H9 (cell line): ENCODE data around the gene MRM2. TPM values are rescaled to one million over a fixed set of nuclear protein-coding genes. Genes with fewer than 3 reads are reported as not detected.

Experiments
- DNase-seq: peaks from one replicate; pipeline ENCODE4 v3.0.0-alpha.2; 2017
- H2AFZ ChIP-seq: one replicate; pipeline ENCODE4 v1.6.1; 2013; ENCODE audit warnings: mild to moderate bottlenecking, low read length, control low read depth, moderate library complexity
- H2AK5ac ChIP-seq: 2 replicates; pipeline ENCODE4 v1.6.1; 2013; ENCODE audit warnings: low read length, control low read depth, mixed read lengths; ENCODE audit not compliant: insufficient read length
- H2BK120ac ChIP-seq: one replicate; pipeline ENCODE4 v1.6.1; 2013; ENCODE audit warnings: low read depth, mild to moderate bottlenecking, low read length, control low read depth, inconsistent platforms; ENCODE audit not compliant: poor library complexity, severe bottlenecking
- H2BK12ac ChIP-seq: 2 replicates; pipeline ENCODE4 v1.6.1; 2013; ENCODE audit warnings: low read length, control low read depth, mixed read lengths, low read depth; ENCODE audit not compliant: insufficient read length
- H2BK15ac ChIP-seq: 2 replicates; pipeline ENCODE4 v1.6.1; 2013; ENCODE audit warnings: low read depth, low read length, control low read depth
- H2BK20ac ChIP-seq: one replicate; pipeline ENCODE4 v1.6.1; 2013; ENCODE audit warnings: low read depth, mild to moderate bottlenecking, low read length, control low read depth, inconsistent platforms; ENCODE audit not compliant: poor library complexity, severe bottlenecking
- H2BK5ac ChIP-seq: 2 replicates; pipeline ENCODE4 v1.6.1; 2013; ENCODE audit warnings: low read length, control low read depth, mixed read lengths; ENCODE audit not compliant: insufficient read length
- H3K14ac ChIP-seq: 2 replicates; pipeline ENCODE4 v1.6.1; 2013; ENCODE audit warnings: low read length, control low read depth; ENCODE audit not compliant: insufficient read depth
- H3K18ac ChIP-seq: 2 replicates; pipeline ENCODE4 v1.6.1; 2013; ENCODE audit warnings: low read depth, mild to moderate bottlenecking, mixed read lengths, low read length, control low read depth; ENCODE audit not compliant: insufficient read length
- H3K23ac ChIP-seq: 2 replicates; pipeline ENCODE4 v1.6.1; 2013; ENCODE audit warnings: low read length, control low read depth, mixed read lengths, low read depth; ENCODE audit not compliant: insufficient read length
- H3K23me2 ChIP-seq: 2 replicates; pipeline ENCODE4 v1.6.1; 2013; ENCODE audit warnings: low read depth, mild to moderate bottlenecking, mixed read lengths, low read length, control low read depth; ENCODE audit not compliant: insufficient read length, poor library complexity, severe bottlenecking
- H3K27ac ChIP-seq: 2 replicates; pipeline ENCODE4 v1.5.1; 2013; ENCODE audit warnings: low read length, control low read depth, mixed read lengths, low read depth; ENCODE audit not compliant: insufficient read length
- H3K27me3 ChIP-seq: 2 replicates; pipeline ENCODE4 v1.6.1; 2013; ENCODE audit warnings: low read length, control low read depth, inconsistent platforms; ENCODE audit not compliant: insufficient read depth
- H3K4ac ChIP-seq: 2 replicates; pipeline ENCODE4 v1.6.1; 2013; ENCODE audit warnings: low read depth, mild to moderate bottlenecking, control low read depth, inconsistent platforms, low read length, moderate library complexity
- H3K4me1 ChIP-seq: 2 replicates; pipeline ENCODE4 v1.6.1; 2013; ENCODE audit warnings: low read length, control low read depth, inconsistent platforms; ENCODE audit not compliant: insufficient read depth
- H3K4me2 ChIP-seq: 2 replicates; pipeline ENCODE4 v1.6.1; 2013; ENCODE audit warnings: low read length, control low read depth, mixed read lengths; ENCODE audit not compliant: insufficient read length, insufficient read depth
- H3K56ac ChIP-seq: 2 replicates; pipeline ENCODE4 v1.6.1; 2013; ENCODE audit warnings: low read depth, mild to moderate bottlenecking, mixed read lengths, low read length, control low read depth; ENCODE audit not compliant: insufficient read length
- H3K79me1 ChIP-seq: 2 replicates; pipeline ENCODE4 v1.6.1; 2013; ENCODE audit warnings: low read depth, mild to moderate bottlenecking, moderate library complexity, low read length, control low read depth, inconsistent platforms; ENCODE audit not compliant: insufficient read depth, poor library complexity, severe bottlenecking
- H3K79me2 ChIP-seq: 2 replicates; pipeline ENCODE4 v1.6.1; 2013; ENCODE audit warnings: low read length, control low read depth, inconsistent platforms; ENCODE audit not compliant: insufficient read depth
- H3K9ac ChIP-seq: 2 replicates; pipeline ENCODE4 v1.6.1; 2013; ENCODE audit warnings: low read length, control low read depth, mixed read lengths; ENCODE audit not compliant: insufficient read length; ENCODE audit errors: extremely low read depth
- H3K9me3 ChIP-seq: one replicate; pipeline ENCODE4 v1.6.1; 2013; ENCODE audit warnings: low read depth, low read length, inconsistent platforms; ENCODE audit not compliant: control insufficient read depth
- H3T11ph ChIP-seq: one replicate; pipeline ENCODE4 v1.6.1; 2013; ENCODE audit warnings: mild to moderate bottlenecking, low read length, control low read depth, inconsistent platforms
- H4K20me1 ChIP-seq: one replicate; pipeline ENCODE4 v1.6.1; 2013; ENCODE audit not compliant: control insufficient read depth, insufficient read length, insufficient read depth
- H4K5ac ChIP-seq: 2 replicates; pipeline ENCODE4 v1.6.1; 2013; ENCODE audit warnings: low read depth, mild to moderate bottlenecking, mixed read lengths, low read length, control low read depth; ENCODE audit not compliant: insufficient read length
- H4K8ac ChIP-seq: replicated peaks from 2 replicates; pipeline ENCODE4 v1.6.1; 2013; ENCODE audit warnings: low read length, control low read depth, mixed read lengths, low read depth; ENCODE audit not compliant: insufficient read length
- H4K91ac ChIP-seq: 2 replicates; pipeline ENCODE4 v1.6.1; 2013; ENCODE audit warnings: low read depth, mild to moderate bottlenecking, moderate library complexity, mixed read lengths, low read length, control low read depth; ENCODE audit not compliant: insufficient read length
- H3K27ac Mint-ChIP-seq, 3 experiments: 2 replicates in 2 of 3; 3 replicates in 1 of 3; pipeline ENCODE4 v1.8.0; 2020 to 2021; ENCODE audit warnings: mixed read lengths in 3 of 3, mild to moderate bottlenecking in 1 of 3, moderate library complexity in 1 of 3
- H3K27me3 Mint-ChIP-seq: 2 replicates; pipeline ENCODE4 v1.8.0; 2021; ENCODE audit warnings: low read depth, mild to moderate bottlenecking, moderate library complexity, mixed read lengths
- H3K36me3 Mint-ChIP-seq, 3 experiments: 2 replicates in 2 of 3; 3 replicates in 1 of 3; pipeline ENCODE4 v1.8.0; 2020 to 2021; ENCODE audit warnings: low read depth in 3 of 3, mixed read lengths in 3 of 3; ENCODE audit not compliant: insufficient read depth in 1 of 3
- H3K4me1 Mint-ChIP-seq, 2 experiments: 2 replicates each; pipeline ENCODE4 v1.8.0; 2020; ENCODE audit warnings: mixed read lengths in 2 of 2
- H3K4me3 Mint-ChIP-seq, 2 experiments: 2 replicates in 1 of 2; 3 replicates in 1 of 2; pipeline ENCODE4 v1.8.0; 2020 to 2021; ENCODE audit warnings: mild to moderate bottlenecking in 2 of 2, mixed read lengths in 2 of 2, moderate library complexity in 1 of 2
- H3K9me3 Mint-ChIP-seq, 2 experiments: 2 replicates in 1 of 2; 3 replicates in 1 of 2; pipeline ENCODE4 v1.8.0; 2020; ENCODE audit warnings: mild to moderate bottlenecking in 2 of 2, mixed read lengths in 2 of 2, moderate library complexity in 1 of 2
- CTCF ChIP-seq: fragments of 200-600 bp; sonication (generic); conservative IDR thresholded peaks from 3 replicates; pipeline ENCODE4 v1.8.0; 2021; ENCODE audit warnings: antibody characterized with exemption, mild to moderate bottlenecking
- WGBS: extraction: QIAGEN DNeasy Blood & Tissue Kit; methylation state at CpG from one replicate; pipeline ENCODE4 v1.1.7; 2013; ENCODE audit warnings: missing lambda C conversion rate, low lambda C conversion rate, mixed read lengths; ENCODE audit not compliant: insufficient read length; ENCODE audit errors: extremely low coverage; 5-methylcytosine and 5-hydroxymethylcytosine counted together
- total RNA-seq: library from RNA; stranded (reverse); gene quantifications from 2 replicates; pipeline ENCODE4 v1.2.1, GENCODE V29; 2021

MRM2 gene
- total RNA-seq, 1 experiment from 2014 or later, result 59.0 TPM

- Mint-ChIP-seq H3K27me3 (no peaks in the 10 kb centered on the region), H3K36me3 (peaks cover 0 to 15% (median 6%) of the 10 kb centered on the region in 3 experiments; a peak in 4 of 7 replicates)
- no peak overlapping the region for H2BK5ac ChIP-seq
Measured at GRCh38 chr7:2280424-2280823, 38.4 kb upstream of the MRM2 start.

More at GRCh38 chr7:2280424-2280823, 38.4 kb upstream of the MRM2 start:
- Histone ChIP-seq H2AK5ac (no peak overlapping the region), H3K27ac (no peak overlapping the region), H3K4me1 (no peaks in the 10 kb centered on the region), H4K5ac (no peak overlapping the region), H4K91ac (no peak overlapping the region), H3K79me2 (no peaks in the 10 kb centered on the region), H3K4me2 (no peak overlapping the region), H2BK15ac (no peak overlapping the region), H3K23me2 (no peaks in the 10 kb centered on the region), H3K18ac (no peak overlapping the region), H4K8ac (no peak overlapping the region), H4K20me1 (no peaks in the 10 kb centered on the region), H3K56ac (no peak overlapping the region), H3K23ac (no peak overlapping the region), H3K14ac (no peak overlapping the region), H2BK20ac (no peak overlapping the region), H3K4ac (no peak overlapping the region), H3K79me1 (no peaks in the 10 kb centered on the region), H2AFZ (no peak overlapping the region), H3K27me3 (no peaks in the 10 kb centered on the region), H2BK12ac (no peak overlapping the region), H3T11ph (no peak overlapping the region), H3K9me3 (no peaks in the 10 kb centered on the region), H3K9ac (no peak overlapping the region), H2BK120ac (no peak overlapping the region)
- no peak overlapping the region for H3K4me3 Mint-ChIP-seq
- no peak overlapping the region for H3K27ac Mint-ChIP-seq
- WGBS, result no CpG with 5 or more reads among the region's 2 CpGs
- TF ChIP-seq CTCF, result no peak
- H3K9me3 Mint-ChIP-seq, result no peaks in the 10 kb centered on the region
- peaks cover 12 to 23% of the 10 kb centered on the region in 2 experiments for H3K4me1 Mint-ChIP-seq
- DNase-seq, result no peak
